ENCODE data around the gene CTIF.

The CTIF gene

GRCh38 chr18:48879008-48879431, 340.2 kb downstream of the CTIF start:
- no peak for DNase-seq

DNA sequence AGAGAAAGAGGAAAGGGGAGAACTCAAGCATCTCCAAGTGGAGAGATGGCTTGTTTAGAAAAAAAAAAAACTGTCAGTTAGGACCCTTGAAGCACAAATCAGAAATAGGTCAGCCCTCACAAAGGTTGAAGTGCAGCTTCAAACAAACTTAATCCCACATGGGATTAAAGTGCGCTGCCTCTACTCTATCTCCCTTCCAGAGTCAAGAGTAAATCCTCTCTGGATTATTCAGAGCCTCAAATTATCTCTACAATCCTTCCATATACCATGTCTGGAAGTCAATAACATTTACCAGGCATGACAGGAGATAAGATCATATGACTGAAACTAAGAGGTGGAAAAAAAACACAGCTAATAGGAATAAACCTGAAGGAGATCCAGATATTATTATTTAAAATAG, 342.1 kb downstream of the CTIF start:
- DNase-seq = no peak

GRCh38 chr18:48882379-48882778, 343.5 kb downstream of the CTIF start:
- DNase-seq = no peak

DNA sequence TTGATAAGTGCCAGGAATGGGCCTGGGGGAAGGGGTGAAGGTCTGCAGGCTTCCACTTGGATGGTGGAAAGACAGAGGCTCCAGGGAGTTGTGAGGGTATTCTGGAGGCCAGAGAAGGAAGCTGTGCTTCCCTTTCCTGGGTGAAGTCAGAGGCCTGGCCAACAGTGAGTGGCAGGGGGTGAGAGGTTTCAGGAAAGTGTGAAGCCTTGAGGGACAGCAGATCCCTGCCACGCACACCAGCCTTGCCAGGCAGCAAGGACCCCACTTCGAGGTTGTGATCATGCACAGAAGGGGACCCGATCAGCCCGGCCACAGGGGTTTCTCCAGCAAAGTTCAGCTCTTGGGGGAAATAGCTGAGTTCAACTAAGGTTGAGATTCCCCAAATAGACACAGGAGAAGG, 345.5 kb downstream of the CTIF start:
- no peak for DNase-seq

DNA sequence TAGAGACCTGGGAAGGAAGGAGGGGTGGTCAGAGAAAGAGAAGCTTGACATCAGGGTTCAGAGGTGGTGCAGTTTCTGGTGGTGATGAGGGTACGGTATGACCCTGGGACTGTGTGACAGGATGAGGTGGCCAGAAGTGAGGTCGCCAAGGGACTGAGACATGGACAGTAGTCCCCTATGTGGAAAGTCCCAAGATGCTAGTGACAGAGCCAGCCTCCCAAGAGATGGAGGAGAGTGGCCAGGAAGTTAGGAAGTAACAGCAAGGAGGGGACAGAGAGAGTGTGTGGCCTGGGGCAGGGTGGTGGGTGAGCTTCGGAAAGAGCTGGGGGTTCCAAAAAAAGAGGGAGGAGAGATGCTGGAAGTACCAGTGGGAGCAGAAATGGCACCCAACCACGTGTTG, 345.9 kb downstream of the CTIF start:
- DNase-seq = no peak

DNA sequence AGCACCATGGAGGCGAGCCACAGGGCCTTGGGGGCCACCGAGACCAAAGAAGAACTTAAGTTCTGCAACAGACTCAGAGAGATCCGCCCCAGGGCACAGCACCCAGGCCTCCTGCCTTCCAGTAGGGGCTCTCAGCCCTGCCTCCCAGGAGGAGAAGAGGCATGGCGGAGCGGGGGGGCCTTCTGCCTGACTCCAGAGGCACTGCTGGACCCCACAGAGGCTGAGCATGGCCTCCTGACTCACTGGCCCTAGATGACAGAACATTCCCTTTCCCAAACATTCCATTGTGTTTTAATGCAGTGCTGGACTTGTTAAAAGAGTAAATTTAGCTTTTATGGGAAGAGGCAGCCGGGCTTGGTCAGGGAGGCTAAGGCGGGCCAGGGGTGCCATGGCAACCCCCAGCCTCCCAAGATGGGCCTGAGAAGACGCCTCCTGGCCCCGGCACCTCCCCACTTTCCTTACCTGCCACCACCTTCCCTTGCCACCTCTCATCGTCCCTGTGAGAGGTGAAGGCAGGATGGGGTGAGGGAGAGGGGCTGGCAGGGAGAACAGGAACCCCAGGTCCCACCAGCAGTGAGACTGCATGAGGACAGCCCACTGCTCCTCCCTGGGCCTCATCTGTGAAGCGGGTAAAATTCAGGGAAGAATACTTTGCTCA, 346.6 kb downstream of the CTIF start:
- DNase-seq = no peak

DNA sequence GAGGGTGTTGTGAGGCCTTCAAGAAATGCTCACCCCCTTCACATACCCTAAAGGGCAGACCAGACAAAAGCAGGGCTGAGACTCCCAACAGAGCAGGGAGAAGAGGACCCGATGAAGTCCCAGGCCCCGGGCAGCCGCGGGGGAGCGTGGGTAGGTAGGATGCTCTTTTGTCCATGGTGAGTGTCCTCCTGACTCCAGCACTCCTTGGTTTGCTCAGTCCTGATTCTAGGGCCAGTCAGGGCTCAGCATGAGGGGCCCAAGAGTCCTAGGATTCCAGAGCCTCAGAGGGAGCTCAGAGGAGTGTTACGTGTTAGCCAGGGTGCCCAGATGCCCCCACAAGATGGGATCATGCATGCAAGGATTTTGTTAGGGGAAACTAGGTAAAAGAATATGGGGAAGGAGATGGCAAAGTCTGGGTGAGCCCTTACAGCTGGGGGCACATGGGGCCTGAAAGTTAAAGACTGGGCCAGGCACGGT, 347.1 kb downstream of the CTIF start:
- DNase-seq = no peak

GRCh38 chr18:48886520-48887293, 347.9 kb downstream of the CTIF start:
- no peak for DNase-seq

GRCh38 chr18:48887294-48887904, 348.6 kb downstream of the CTIF start:
- no peak for DNase-seq

GRCh38 chr18:48887905-48888772, 349.3 kb downstream of the CTIF start:
- no peak for DNase-seq

GRCh38 chr18:48888773-48889080, 349.9 kb downstream of the CTIF start:
- no peak for DNase-seq

GRCh38 chr18:48889115-48889941, 350.5 kb downstream of the CTIF start:
- no peak for DNase-seq

GRCh38 chr18:48889981-48890762, 351.3 kb downstream of the CTIF start:
- DNase-seq = no peak

DNA sequence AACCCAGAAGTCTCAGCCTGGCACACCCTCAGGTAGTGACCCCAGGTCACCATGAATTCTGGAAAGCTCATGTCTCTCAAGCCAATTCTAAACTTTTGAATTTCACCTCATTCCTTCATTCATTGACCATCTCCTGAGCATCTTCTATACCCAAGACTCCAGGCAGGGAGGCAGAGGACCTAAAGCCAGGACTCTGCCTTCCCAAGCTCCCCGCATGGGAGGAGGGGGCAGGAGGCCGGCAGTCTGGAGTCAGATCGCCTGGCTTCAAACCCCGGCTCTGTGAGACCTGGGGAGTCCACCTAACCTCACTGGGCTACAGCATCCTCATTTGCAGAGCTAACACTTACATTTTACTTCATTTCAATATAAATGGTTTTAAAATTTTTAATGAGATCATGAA, 352.9 kb downstream of the CTIF start:
- no peak for DNase-seq

- no peak for DNase-seq
These were observed 353.5 kb downstream of the CTIF start for GRCh38 chr18:48892146-48892855.

DNA sequence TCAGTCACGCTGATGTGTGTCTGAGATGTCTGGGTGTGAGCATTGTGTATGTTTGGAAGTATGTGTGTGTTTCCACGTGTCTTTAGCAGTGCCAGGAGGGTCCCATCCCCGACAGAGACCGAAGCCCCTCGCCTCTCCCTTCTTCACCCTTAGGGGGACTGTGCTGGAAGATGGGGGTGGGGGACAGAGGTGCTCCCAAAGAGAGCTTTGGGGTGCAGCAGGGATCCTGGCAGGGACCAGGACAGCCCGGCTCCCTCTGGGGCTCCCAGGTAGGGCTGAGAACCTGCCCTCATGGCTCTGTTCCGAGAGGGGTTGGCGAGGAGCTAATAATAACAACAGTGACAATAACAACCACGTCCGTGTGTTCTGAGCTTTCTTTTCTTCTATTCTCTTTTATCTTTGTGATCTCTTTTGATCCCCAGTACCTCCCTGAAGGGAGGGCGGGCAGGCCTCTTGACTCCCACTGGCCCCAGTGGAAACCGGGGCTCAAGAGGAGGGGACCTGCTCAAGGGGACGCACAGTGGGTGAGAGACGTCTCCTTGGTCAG, 354.3 kb downstream of the CTIF start:
- no peak for DNase-seq

DNA sequence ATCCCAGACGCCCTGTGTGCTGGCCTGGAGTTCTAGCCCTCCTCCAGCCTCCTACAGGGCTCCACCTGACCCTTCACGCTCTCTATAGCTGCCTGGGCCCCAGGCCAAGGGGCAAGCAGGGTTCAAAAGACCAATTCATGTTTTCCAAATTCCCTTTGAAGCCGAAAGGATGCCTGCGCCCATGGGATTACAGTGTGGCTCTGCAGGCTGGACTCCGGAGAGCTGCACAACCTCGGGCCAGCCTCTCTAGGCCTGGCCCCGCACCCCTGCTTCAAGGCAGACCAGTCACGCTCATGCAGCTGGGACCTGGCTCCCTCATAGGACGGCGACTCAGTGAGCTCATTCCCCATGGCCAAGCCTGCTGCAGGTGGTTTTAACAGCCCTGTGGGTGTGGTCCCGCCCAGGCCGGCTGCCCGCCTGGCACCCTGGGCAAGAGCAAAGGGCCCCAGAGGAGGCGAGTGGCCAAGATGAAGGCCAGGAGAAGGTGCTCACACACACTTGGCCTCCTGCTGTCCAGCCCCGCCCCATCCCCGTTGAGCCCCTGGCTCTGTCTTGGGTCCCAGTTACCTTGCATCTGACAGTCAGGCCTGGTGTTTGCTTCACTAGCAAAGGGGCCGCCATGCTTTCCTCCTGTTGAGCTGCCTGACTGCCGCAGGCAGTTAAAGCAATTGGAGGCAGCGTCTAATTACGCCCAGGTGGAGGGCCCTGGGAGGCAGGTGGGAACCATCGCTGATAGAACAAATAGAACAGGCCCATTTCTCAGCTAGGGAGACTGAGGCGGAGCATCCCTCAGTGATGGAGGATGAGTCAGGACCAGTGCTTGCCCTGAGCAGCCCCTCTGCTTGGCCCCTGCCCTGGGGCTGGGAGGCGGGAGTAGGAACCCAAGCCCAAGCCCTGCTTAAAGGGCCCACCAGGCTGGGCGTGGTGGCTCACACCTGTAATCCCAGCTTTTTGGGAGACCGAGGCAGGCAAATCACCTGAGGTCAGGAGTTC, 355.1 kb downstream of the CTIF start:
- DNase-seq = no peak

GRCh38 chr18:48894799-48895346, 356.0 kb downstream of the CTIF start:
- DNase-seq = no peak

DNA sequence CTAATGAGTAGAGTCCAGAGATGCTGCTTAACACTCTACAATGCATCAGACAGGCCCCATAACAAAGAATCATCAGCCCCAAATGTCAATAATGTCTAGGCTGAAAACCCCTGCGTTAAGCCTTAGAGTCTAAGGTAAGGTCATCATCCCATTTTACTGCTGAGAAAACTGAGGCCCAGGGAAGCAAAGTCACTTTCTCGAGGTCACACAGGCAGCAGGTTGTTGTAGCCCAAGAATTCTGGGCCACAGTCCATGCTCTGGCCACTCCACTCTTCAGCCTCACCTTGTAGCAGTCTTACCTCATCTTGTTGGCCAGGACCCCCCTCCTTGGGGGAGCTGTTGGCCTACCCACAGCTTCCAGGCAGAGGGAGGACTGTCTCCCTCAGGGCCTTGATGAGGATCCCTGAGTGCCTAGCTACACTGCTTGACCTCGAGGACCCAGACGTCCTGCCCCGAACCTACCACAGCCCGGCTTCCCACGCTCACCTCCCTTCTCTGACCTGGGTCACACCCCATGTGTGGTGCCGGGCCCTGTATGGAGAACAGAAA, 357.6 kb downstream of the CTIF start:
- DNase-seq = no peak

Data from AML-193 (cell line).